Mononuclear cell (primary cell): ENCODE results near the gene ZBP1. TPM values are rescaled to one million over a fixed set of nuclear protein-coding genes. Genes with fewer than 3 reads are reported as not detected.

ENCODE experiments used
- H3K27me3 ChIP-seq: 2 replicates; pipeline ENCODE4 v1.6.0; 2011; ENCODE audit warnings: low read length, control low read depth; ENCODE audit not compliant: insufficient read depth
- H3K4me1 ChIP-seq: 2 replicates; pipeline ENCODE4 v1.5.1; 2011; ENCODE audit warnings: mild to moderate bottlenecking, low read length, control low read depth; ENCODE audit not compliant: insufficient read depth
- H3K4me3 ChIP-seq: 2 replicates; pipeline ENCODE4 v1.5.1; 2011; ENCODE audit warnings: mild to moderate bottlenecking, low read length, moderate library complexity
- H3K9me3 ChIP-seq: 2 replicates; pipeline ENCODE4 v1.5.1; 2011; ENCODE audit warnings: low read depth, mild to moderate bottlenecking, control low read depth, low read length
- total RNA-seq: library from RNA; depleted of rRNA; stranded (reverse); fragments of >200 nt; gene quantifications from one replicate; pipeline ENCODE4 v1.2.3, GENCODE V29; 2012

ZBP1 gene
- total RNA-seq, 1 donor, result 14.7 TPM

DNA sequence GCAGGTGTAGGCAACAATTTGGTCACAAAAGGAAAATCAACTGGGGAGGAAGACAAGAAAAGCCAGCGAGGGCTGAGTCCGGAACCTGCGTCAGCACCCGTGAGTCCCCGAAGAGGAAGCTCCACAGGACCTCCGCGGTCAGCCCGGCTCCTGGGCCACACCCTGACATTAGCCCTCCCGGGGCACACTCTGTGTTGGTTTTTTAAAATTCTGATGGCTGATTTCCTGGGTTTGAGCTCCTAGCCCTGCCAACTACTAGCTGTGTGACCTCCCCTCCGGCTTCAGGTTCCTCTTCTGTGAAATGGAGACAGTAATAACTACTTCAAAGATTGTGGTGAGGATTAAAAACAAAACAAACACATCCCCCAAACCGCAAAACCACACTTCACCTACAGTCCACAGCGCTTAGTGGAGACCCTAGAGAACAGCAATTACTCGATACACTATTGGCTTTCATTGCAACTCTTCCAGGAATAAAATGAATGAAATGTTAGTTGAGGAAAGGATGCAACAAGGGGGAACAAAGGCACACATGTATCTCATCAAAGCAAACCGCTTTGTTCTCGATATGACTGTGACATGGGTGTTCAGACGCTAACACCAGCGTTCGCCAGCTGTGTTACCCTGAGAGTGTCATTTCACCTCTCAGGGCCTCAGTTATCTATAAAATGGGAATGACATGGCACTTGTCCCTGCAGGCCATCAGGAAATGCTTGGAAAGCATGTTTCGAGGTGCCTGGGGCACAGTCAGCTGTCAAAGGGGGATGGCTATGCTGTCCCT is 985 bp downstream of the ZBP1 start:
- Histone ChIP-seq H3K27me3 (no peaks in the 10 kb centered on the region), H3K4me1 (peaks cover 65% of the 10 kb centered on the region), H3K4me3 (peak overlapping the region; percentile 51), H3K9me3 (no peaks in the 10 kb centered on the region)

DNA sequence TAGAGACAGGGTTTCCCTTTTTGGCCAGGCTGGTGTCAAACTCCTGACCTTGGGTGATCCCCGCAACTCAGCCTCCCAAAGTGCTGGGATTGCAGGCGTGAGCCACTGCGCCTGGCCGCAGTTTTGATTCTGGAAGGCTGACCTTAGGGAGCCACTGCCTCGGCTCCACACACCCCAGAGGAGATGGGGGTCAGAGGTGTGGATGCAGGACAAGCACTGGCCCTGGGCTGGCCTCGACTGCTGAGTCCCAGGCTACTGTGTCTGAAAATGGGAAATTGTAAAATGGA is 1.5 kb downstream of the ZBP1 start:
- H3K27me3 ChIP-seq, result no peaks in the 10 kb centered on the region
- H3K4me3 ChIP-seq, result peak overlapping the region; percentile 51
- no peaks in the 10 kb centered on the region for H3K9me3 ChIP-seq
- peaks cover 65% of the 10 kb centered on the region for H3K4me1 ChIP-seq

DNA sequence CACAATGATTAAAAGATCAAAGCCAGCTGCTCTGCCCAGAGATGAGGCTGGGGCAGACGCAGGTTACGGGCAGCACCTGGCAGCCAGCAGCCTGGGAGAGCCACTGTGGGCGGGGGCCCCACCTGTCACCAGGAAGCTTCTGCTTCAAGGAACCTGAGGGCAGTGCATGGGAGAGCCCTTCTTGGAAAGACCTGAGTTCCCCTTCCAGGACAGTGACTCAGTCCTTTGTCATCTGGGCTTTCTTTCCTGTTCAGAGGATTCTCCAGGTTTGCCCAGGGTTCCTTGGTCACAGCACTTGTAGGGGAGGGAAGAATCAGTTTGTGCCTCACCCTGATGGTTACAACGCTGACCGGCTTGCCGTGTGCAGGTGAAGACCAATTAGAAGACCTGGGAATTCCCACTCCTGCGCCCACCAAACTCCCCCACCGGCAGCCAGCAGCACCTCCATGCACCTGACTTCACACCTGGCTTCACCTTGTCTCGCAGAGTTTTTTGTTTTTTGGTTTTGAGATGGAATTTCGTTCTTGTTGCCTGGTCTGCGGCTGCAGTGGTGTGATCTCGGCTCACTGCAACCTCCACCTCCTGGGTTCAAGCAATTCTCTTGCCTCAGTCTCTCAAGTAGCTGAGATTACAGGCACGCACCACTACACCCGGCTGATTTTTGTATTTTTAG is 2.0 kb downstream of the ZBP1 start:
- Histone ChIP-seq H3K27me3 (no peaks in the 10 kb centered on the region), H3K4me3 (peak overlapping the region; percentile 51), H3K9me3 (no peaks in the 10 kb centered on the region), H3K4me1 (peaks cover 65% of the 10 kb centered on the region)

DNA sequence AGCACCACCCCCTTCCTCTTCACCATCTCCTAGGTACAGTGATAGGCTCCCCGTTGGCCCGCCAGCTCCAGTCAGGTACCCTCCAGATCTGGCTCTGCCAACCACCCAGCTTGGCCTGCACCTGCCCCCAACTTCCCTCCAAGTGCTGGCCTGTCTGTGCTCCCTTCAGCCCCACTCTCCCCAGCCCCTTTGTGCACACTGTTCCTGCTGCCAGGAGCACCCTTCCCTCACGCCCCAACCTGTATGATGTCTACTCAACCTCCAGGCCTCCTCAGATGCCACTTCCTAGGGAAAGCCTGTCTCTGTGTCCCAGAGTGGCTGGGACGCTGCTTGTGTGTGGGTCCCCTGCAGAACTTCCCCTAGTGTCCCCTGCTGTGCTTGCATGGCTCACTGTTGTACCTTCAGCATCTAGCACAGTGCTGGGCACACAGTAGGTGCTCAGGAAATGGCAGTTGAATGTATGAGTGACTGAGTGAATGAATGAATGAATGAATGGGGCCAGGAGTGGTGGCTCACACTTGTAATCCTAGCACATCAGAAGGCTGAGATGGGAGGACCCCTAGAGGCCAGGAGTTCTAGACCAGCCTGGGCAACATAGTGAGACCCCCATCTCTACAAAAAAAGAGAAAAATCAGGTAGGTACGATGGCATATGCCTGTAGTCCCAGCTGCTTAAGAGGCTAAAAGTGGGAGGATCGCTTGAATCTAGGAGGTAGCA is 3.0 kb downstream of the ZBP1 start:
- peaks cover 57% of the 10 kb centered on the region for H3K4me1 ChIP-seq
- no peaks in the 10 kb centered on the region for H3K27me3 ChIP-seq
- no peaks in the 10 kb centered on the region for H3K9me3 ChIP-seq
- no peak overlapping the region for H3K4me3 ChIP-seq

DNA sequence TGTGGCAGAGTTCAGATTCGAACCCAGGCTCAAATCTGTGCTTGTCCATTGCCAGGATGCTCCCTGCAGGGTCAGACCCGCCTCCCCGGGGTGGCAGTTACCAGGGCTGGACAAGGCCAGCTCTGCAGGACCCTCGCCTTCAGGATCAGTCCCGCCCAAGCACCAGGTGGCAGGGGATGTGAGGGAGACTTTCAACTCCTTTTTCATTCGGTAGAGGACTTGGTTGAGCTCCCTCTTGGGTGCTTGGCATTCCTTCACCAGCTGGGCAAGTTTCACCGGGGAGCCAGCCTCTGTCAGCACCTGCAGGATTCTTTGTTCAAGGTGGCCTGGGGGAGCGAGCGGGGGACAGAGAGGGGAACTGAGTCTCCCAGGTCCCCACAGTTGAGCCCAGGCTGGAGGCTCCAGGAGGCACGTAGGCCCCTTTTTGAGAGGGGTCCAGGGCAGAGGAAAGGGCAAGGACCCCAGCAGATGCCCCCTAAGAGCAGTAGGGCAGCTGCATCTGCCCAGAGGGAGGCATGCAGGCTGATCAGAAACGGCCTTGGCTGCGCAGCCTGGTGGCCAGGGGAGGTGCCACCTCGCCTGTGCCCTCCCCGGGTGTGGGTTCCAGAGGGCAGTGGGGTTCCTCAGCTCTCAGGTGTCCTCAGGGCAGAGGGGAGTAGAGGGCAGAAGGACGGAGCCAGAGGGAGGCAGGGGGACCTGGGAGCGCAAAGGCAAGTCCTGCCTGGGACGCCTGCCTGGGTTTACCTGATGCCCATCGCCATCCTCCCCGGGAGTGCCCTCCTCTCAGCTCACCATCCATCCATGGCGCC is 3.9 kb downstream of the ZBP1 start:
- no peaks in the 10 kb centered on the region for H3K27me3 ChIP-seq
- no peak overlapping the region for H3K4me3 ChIP-seq
- H3K4me1 ChIP-seq, result peaks cover 48% of the 10 kb centered on the region
- no peaks in the 10 kb centered on the region for H3K9me3 ChIP-seq

DNA sequence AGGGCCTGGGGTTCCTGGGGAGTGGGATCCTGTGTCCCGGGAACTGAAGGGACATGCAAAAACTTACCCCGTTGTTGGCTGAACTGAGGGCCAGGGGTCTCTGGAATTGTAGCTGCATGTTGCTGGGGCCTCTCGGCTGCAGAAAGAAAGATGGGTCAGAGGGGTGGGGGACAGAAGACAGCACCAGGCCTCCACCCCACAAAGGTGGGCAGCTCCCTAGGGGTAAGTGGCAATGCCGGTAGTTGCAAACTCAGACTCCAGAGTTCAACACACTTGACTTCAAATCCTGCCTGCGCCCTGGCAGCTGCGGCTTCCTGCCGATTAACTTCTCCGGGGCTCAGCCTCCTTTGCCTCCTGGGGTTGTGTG is 4.8 kb downstream of the ZBP1 start:
- Histone ChIP-seq H3K9me3 (no peaks in the 10 kb centered on the region), H3K4me1 (peaks cover 39% of the 10 kb centered on the region), H3K27me3 (no peaks in the 10 kb centered on the region), H3K4me3 (no peak overlapping the region)

DNA sequence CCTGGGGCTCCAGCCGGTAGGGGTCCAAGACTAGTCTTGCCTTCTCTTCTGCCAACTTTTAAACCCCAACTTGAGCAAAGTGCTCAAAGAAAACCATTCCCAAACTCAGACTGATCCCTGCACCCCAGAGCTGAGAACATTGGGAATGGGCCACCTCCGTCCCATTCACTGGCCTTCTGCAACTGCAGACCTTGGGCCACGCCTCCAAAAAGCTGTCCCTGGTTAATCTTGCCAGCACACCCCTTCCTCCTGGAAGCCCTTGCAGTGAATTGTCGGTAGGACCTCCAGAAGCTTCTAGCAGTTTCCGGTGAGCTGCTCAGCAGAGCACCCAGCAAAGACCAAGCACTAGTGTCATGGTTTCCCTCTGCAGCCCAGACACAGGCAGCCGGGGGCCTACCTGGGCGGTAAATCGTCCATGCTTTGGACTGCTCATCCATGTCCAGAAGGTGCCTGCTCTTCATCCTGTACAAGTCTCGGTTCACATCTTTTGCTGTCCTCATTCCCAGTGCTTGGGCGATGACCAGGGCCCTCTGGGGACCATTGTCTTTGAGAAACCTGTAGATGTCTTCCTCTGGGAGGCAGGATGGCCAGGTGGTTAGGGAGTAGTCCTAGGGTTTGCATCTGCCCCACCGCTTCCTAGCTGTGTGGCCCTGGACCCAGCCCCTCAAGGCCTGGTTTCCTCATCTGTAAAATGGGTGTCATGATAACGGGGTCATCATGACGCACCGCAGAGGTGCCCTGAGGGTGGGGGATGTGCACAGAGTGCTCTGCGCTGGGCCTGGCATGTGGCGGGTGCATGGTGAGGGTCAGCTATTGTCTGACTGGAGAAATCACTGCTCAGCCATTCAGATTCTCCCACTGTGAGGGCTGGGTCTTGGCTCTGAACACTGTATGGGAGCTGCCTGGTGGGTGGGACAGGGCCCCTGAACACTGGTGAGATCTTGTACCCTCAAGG is 5.5 kb downstream of the ZBP1 start:
- Histone ChIP-seq H3K27me3 (no peaks in the 10 kb centered on the region), H3K4me1 (peaks cover 32% of the 10 kb centered on the region), H3K4me3 (no peak overlapping the region), H3K9me3 (no peaks in the 10 kb centered on the region)

DNA sequence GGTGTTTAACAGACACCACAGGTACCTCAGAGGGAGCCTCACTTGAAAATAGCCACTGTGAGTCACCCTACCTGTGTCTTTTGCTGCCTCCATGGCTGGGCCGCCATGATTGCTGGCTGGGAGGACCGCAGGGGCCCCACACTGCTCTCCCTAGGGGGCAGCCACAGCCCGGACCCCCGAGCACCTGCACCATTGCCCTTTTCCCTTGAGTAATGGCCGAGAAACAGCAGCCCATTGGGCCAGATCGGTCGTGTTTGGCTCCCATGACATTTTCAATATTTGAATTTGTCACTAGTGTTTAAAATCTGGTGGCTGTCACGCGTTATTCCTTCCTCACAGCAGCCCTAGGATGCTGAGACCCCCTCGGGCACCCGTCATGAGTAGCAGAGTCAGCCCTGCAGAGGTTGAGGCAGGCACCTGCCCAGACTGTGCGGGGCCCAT is 6.7 kb downstream of the ZBP1 start:
- Histone ChIP-seq H3K27me3 (no peaks in the 10 kb centered on the region), H3K4me1 (peaks cover 20% of the 10 kb centered on the region), H3K9me3 (no peaks in the 10 kb centered on the region), H3K4me3 (no peak overlapping the region)

DNA sequence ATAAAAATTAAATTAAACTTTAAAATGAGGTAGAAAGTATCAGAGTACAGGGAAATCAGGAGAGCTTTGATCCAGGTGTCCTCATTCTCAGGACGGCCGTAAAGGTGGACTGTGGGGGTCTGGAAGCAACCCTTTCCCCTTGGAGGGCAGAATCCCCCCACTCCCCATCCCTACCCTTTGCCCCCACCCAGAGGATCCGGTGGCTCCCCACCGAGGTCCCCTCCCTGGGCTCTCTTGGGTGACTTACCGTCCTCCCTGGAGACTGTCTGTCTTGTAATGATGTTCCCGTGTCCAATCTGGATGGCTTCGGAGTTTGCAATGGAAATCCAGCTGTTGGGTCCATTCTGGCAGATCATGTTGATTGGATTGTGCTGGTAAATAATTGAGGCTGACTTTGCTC is 7.3 kb downstream of the ZBP1 start:
- Histone ChIP-seq H3K4me1 (peaks cover 14% of the 10 kb centered on the region), H3K9me3 (no peaks in the 10 kb centered on the region), H3K4me3 (no peak overlapping the region), H3K27me3 (no peaks in the 10 kb centered on the region)

DNA sequence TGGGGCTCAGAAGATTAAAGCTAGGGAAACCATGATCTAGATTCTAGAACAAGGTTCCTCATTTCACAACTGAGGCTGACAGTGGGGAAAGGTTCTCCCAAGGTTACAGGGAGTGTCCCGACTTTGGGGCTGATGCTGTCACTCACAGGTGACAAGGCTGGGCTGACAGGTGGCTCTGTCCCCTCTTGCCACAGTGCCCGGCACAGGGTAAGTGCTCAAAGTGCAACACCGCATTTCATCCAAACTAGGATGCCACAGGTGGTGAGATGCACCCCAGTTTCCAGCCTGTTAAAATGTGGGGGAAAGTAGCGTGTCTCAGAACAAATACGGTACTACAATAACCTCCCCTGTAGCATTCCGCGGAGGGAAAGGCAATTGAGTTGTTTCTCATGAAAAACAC is 7.8 kb downstream of the ZBP1 start:
- H3K4me3 ChIP-seq, result no peak overlapping the region
- no peaks in the 10 kb centered on the region for H3K9me3 ChIP-seq
- peaks cover 9% of the 10 kb centered on the region for H3K4me1 ChIP-seq
- no peaks in the 10 kb centered on the region for H3K27me3 ChIP-seq

DNA sequence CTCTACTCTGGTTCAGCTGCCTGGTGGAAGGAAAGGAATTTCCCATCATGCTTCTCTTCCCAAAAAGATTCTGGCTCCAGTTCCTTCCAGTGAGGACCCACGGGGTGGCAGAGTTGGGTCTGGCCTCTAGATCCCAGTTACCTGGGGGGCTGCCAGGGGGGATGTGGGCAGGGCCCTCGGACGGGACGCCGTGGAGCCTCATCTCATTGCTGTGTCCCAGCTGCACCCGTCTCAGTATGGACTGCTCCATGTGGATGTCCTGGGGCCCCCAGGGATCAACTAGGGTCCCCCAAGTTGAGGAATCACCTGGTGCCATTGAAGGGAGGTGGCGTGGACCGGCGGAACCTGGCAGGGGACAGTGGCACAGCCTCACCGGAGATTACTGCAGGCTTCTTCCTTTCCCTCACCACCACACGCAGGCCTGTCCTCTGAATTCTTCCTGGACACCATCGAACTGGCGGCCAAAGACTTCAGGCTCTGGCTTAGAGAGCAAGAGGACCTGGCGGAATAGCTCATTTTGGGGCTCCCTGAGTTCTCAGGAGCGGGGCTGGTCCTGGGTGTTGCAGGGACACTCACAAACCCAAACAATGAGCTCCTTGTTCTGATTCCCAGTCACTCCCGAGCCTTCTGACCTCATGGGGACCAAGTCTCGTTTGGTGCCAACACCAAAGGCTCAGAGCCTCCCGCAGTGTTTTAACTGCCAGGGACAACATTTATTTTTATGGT is 8.5 kb downstream of the ZBP1 start:
- Histone ChIP-seq H3K4me3 (no peak overlapping the region), H3K9me3 (no peaks in the 10 kb centered on the region), H3K4me1 (peaks cover 2% of the 10 kb centered on the region), H3K27me3 (no peaks in the 10 kb centered on the region)

DNA sequence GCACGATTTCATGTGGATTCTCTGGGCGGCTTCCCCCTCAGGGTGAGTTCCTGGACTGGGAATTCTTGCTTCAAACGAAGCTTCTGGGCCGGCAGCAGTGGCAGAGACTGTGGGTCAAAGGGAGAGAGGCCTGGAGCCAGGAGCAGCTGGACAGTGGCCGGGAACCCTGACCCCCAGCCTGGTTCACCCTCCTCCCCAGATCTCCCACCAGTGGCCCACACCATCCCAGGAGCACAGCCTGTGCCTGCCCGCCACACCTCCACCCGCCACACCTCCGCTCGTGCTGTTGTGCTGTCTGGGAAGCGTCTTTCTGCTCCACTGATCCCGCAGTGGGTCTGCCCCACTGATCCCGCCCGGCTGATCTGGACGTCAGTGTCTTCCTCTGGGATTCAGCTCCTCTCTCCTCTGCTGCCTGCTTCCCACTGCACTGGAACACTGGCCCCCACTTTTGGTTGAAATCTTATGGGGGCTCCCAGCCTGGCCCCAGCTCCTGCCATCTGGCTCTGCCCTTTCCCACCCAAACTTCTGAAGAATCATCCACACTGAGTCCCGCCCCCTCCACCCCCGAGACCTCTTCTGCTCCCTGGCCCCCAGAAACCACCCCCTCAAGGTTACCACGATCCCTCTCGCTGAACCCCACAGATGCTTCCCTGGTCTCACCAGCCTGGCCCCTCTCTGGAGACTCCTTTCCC is 9.8 kb downstream of the ZBP1 start:
- peaks cover 5% of the 10 kb centered on the region for H3K4me1 ChIP-seq
- H3K27me3 ChIP-seq, result no peaks in the 10 kb centered on the region
- H3K9me3 ChIP-seq, result no peaks in the 10 kb centered on the region
- no peak overlapping the region for H3K4me3 ChIP-seq

DNA sequence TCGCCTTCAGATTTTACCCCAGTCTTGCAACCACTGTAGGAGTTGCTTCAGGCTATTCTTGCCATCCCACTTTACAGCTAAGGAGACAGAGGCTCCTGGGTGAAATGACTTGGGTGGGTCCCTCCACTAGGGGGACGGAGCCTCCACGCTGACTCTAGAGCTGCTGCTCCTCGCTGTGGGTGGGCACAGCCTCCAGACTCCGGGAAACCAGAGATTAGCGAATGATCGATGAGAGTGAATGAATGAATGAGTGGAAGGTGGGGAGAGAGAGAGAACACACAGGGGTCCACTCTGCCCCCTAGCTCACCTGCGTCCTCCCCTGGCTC is 10.4 kb downstream of the ZBP1 start:
- Histone ChIP-seq H3K4me3 (no peak overlapping the region), H3K4me1 (peaks cover 7% of the 10 kb centered on the region), H3K9me3 (no peaks in the 10 kb centered on the region), H3K27me3 (no peaks in the 10 kb centered on the region)
